Karpas-422 (cell line): Measurements from ENCODE around the gene CD244. TPM values are rescaled to one million over a fixed set of nuclear protein-coding genes. Genes with fewer than 3 reads are reported as not detected.

ENCODE experiments used
- DNase-seq: peaks from one replicate; pipeline ENCODE4 v3.0.0-alpha.2; 2015
- H2AFZ ChIP-seq: fragments of 200-600 bp; sonication (generic); 2 replicates; pipeline ENCODE4 v1.6.1; 2014; ENCODE audit warnings: antibody characterized with exemption, low read length, mixed read lengths
- H3K27ac ChIP-seq: fragments of 200-600 bp; sonication (generic); 2 replicates; pipeline ENCODE4 v1.5.1; 2014; ENCODE audit warnings: mild to moderate bottlenecking, low read length, moderate library complexity
- H3K27me3 ChIP-seq: fragments of 200-600 bp; sonication (generic); 2 replicates; pipeline ENCODE4 v1.6.1; 2014; ENCODE audit warnings: low read length, mixed read lengths
- H3K36me3 ChIP-seq: fragments of 200-600 bp; sonication (generic); 2 replicates; pipeline ENCODE4 v1.6.1; 2014; ENCODE audit warnings: low read length, mixed read lengths; ENCODE audit not compliant: insufficient read depth
- H3K4me1 ChIP-seq: fragments of 200-600 bp; sonication (generic); 2 replicates; pipeline ENCODE4 v1.6.1; 2014; ENCODE audit warnings: mild to moderate bottlenecking, low read length, mixed read lengths
- H3K4me2 ChIP-seq: fragments of 200-600 bp; sonication (generic); 2 replicates; pipeline ENCODE4 v1.6.1; 2014; ENCODE audit warnings: low read length, low read depth, mild to moderate bottlenecking; ENCODE audit not compliant: poor library complexity, severe bottlenecking
- H3K4me3 ChIP-seq: fragments of 200-600 bp; sonication (generic); 2 replicates; pipeline ENCODE4 v1.5.1; 2014; ENCODE audit warnings: mild to moderate bottlenecking, antibody characterized with exemption, low read length, mixed read lengths
- H3K79me2 ChIP-seq: fragments of 200-600 bp; sonication (generic); 2 replicates; pipeline ENCODE4 v1.6.1; 2014; ENCODE audit warnings: mild to moderate bottlenecking, low read length, mixed read lengths
- H3K9ac ChIP-seq: fragments of 200-600 bp; sonication (generic); 2 replicates; pipeline ENCODE4 v1.6.0; 2014; ENCODE audit warnings: low read length
- H3K9me2 ChIP-seq: fragments of 200-600 bp; sonication (generic), shearing (Covaris generic); replicated peaks from 2 replicates; pipeline ENCODE4 v1.6.0; 2014; ENCODE audit warnings: mild to moderate bottlenecking, low read length, moderate library complexity; ENCODE audit not compliant: insufficient read depth
- H3K9me3 ChIP-seq: fragments of 300-700, 200-600 bp; sonication (generic); 2 replicates; pipeline ENCODE4 v1.6.1; 2014; ENCODE audit warnings: low read length, mixed read lengths
- H4K20me1 ChIP-seq: fragments of 200-600 bp; sonication (generic); 2 replicates; pipeline ENCODE4 v1.6.1; 2014; ENCODE audit warnings: mild to moderate bottlenecking, antibody characterized with exemption, low read length, low read depth; ENCODE audit not compliant: insufficient read depth
- total RNA-seq: library from RNA; depleted of rRNA; stranded (reverse); fragments of >200 nt; shearing (Covaris generic); gene quantifications from 2 replicates; pipeline ENCODE4 v1.2.3, GENCODE V29; 2014; ENCODE audit warnings: low replicate concordance

The CD244 gene
- total RNA-seq, 1 experiment from 2014 or later = not detected

- Histone ChIP-seq H3K36me3 (no peaks in the 10 kb centered on the region), H4K20me1 (no peaks in the 10 kb centered on the region), H3K9me3 (no peaks in the 10 kb centered on the region), H3K4me2 (no peak overlapping the region), H3K79me2 (no peaks in the 10 kb centered on the region), H3K9ac (no peak overlapping the region), H3K27ac (no peak overlapping the region), H3K4me3 (no peak overlapping the region), H3K27me3 (no peaks in the 10 kb centered on the region), H3K4me1 (no peaks in the 10 kb centered on the region), H3K9me2 (no peaks in the 10 kb centered on the region), H2AFZ (no peak overlapping the region)
- DNase-seq = no peak
Observed at GRCh38 chr1:160826546-160826945, 36.1 kb downstream of the CD244 start.

- DNase-seq = no peak
- Histone ChIP-seq H3K36me3 (no peaks in the 10 kb centered on the region), H4K20me1 (no peaks in the 10 kb centered on the region)
Observed at GRCh38 chr1:160823296-160823695, 39.4 kb downstream of the CD244 start.

GRCh38 chr1:160821627-160822026 is 41.1 kb downstream of the CD244 start:
- Histone ChIP-seq H3K4me3 (no peak overlapping the region), H3K27ac (no peak overlapping the region), H3K9ac (no peak overlapping the region), H4K20me1 (no peaks in the 10 kb centered on the region), H3K27me3 (no peaks in the 10 kb centered on the region), H3K9me2 (no peaks in the 10 kb centered on the region), H3K36me3 (no peaks in the 10 kb centered on the region), H2AFZ (no peak overlapping the region), H3K4me2 (no peak overlapping the region), H3K9me3 (no peaks in the 10 kb centered on the region), H3K4me1 (no peaks in the 10 kb centered on the region), H3K79me2 (no peaks in the 10 kb centered on the region)
- no peak for DNase-seq

More at GRCh38 chr1:160823296-160823695, 39.4 kb downstream of the CD244 start:
- Histone ChIP-seq H3K4me3 (no peak overlapping the region), H3K27me3 (no peaks in the 10 kb centered on the region), H2AFZ (no peak overlapping the region), H3K4me1 (no peaks in the 10 kb centered on the region), H3K27ac (no peak overlapping the region), H3K4me2 (no peak overlapping the region), H3K9me3 (no peaks in the 10 kb centered on the region), H3K9me2 (no peaks in the 10 kb centered on the region), H3K79me2 (no peaks in the 10 kb centered on the region), H3K9ac (no peak overlapping the region)

- no peak overlapping the region for H3K4me2 ChIP-seq
- H3K4me1 ChIP-seq = no peaks in the 10 kb centered on the region
- no peak for DNase-seq
- no peaks in the 10 kb centered on the region for H3K9me2 ChIP-seq
- no peaks in the 10 kb centered on the region for H3K36me3 ChIP-seq
- no peaks in the 10 kb centered on the region for H3K79me2 ChIP-seq
- no peak overlapping the region for H3K4me3 ChIP-seq
- no peak overlapping the region for H2AFZ ChIP-seq
- no peaks in the 10 kb centered on the region for H3K9me3 ChIP-seq
- no peak overlapping the region for H3K9ac ChIP-seq
- H3K27ac ChIP-seq = no peak overlapping the region
- no peaks in the 10 kb centered on the region for H3K27me3 ChIP-seq
- H4K20me1 ChIP-seq = no peaks in the 10 kb centered on the region
Observed at GRCh38 chr1:160819186-160819585, 43.5 kb downstream of the CD244 start.

GRCh38 chr1:160818207-160818937 is 44.3 kb downstream of the CD244 start:
- Histone ChIP-seq H3K36me3 (no peaks in the 10 kb centered on the region), H4K20me1 (no peaks in the 10 kb centered on the region), H3K9me2 (no peaks in the 10 kb centered on the region), H3K79me2 (no peaks in the 10 kb centered on the region), H3K27ac (no peak overlapping the region), H3K4me2 (no peak overlapping the region), H3K9ac (no peak overlapping the region), H3K27me3 (no peaks in the 10 kb centered on the region), H3K4me3 (no peak overlapping the region), H3K9me3 (no peaks in the 10 kb centered on the region), H2AFZ (no peak overlapping the region), H3K4me1 (no peaks in the 10 kb centered on the region)
- no peak for DNase-seq

GRCh38 chr1:160814856-160815255 is 47.8 kb downstream of the CD244 start:
- Histone ChIP-seq H3K27me3 (no peaks in the 10 kb centered on the region), H3K9me3 (no peaks in the 10 kb centered on the region), H3K36me3 (no peaks in the 10 kb centered on the region)

GRCh38 chr1:160814316-160814715 is 48.4 kb downstream of the CD244 start:
- no peak overlapping the region for H3K9ac ChIP-seq
- H3K27me3 ChIP-seq = no peaks in the 10 kb centered on the region
- no peak overlapping the region for H3K27ac ChIP-seq
- no peaks in the 10 kb centered on the region for H3K4me1 ChIP-seq
- H3K36me3 ChIP-seq = no peaks in the 10 kb centered on the region
- no peak overlapping the region for H3K4me2 ChIP-seq
- H3K9me3 ChIP-seq = no peaks in the 10 kb centered on the region
- no peak overlapping the region for H3K4me3 ChIP-seq
- H4K20me1 ChIP-seq = no peaks in the 10 kb centered on the region
- H3K79me2 ChIP-seq = no peaks in the 10 kb centered on the region
- no peaks in the 10 kb centered on the region for H3K9me2 ChIP-seq
- H2AFZ ChIP-seq = no peak overlapping the region
- DNase-seq = no peak

More at GRCh38 chr1:160814856-160815255, 47.8 kb downstream of the CD244 start:
- Histone ChIP-seq H4K20me1 (no peaks in the 10 kb centered on the region), H3K79me2 (no peaks in the 10 kb centered on the region), H3K4me2 (no peak overlapping the region), H3K9me2 (no peaks in the 10 kb centered on the region), H3K27ac (no peak overlapping the region), H2AFZ (no peak overlapping the region), H3K9ac (no peak overlapping the region), H3K4me1 (no peaks in the 10 kb centered on the region), H3K4me3 (no peak overlapping the region)
- no peak for DNase-seq

GRCh38 chr1:160813215-160813614 is 49.5 kb downstream of the CD244 start:
- Histone ChIP-seq H3K9me2 (no peaks in the 10 kb centered on the region), H3K79me2 (no peaks in the 10 kb centered on the region), H3K27me3 (no peaks in the 10 kb centered on the region), H3K9ac (no peak overlapping the region), H3K36me3 (no peaks in the 10 kb centered on the region), H3K4me2 (no peak overlapping the region), H2AFZ (no peak overlapping the region), H3K9me3 (no peaks in the 10 kb centered on the region; the same call in 1 of the 2 replicates), H3K27ac (no peak overlapping the region), H3K4me3 (no peak overlapping the region), H3K4me1 (no peaks in the 10 kb centered on the region), H4K20me1 (no peaks in the 10 kb centered on the region)
- no peak for DNase-seq
